Heart right ventricle (tissue), 16 donors: ENCODE data around the gene WNT3. TPM values are rescaled to one million over a fixed set of nuclear protein-coding genes. Genes with fewer than 3 reads are reported as not detected.

Experiments used
- ATAC-seq, 8 donors: fragments of 200-7000 bp; cut with Tn5 transposase; one replicate each; pipeline ENCODE4 v1.9.1; 2020; ENCODE audit warnings: mild to moderate bottlenecking in 8 of 8, moderate library complexity in 8 of 8, moderate number of reproducible peaks in 1 of 8
- DNase-seq, 2 donors: peaks; one replicate each; pipeline ENCODE4 v3.0.0-alpha.2; 2020
- H3K27ac ChIP-seq, 10 donors: fragments of 200-600 bp; sonication (generic) in 2 of 10; one replicate each; pipeline versions ENCODE4 v1.5.0 to v1.8.0; 2020 to 2022; ENCODE audit warnings: mild to moderate bottlenecking in 3 of 10
- H3K27me3 ChIP-seq, 7 donors: fragments of 200-600 bp; one replicate each; pipeline ENCODE4 v1.8.0; 2021 to 2022; ENCODE audit warnings: mild to moderate bottlenecking in 2 of 7
- H3K36me3 ChIP-seq, 9 donors: fragments of 200-600 bp; sonication (generic) in 1 of 9; one replicate each; pipeline versions ENCODE4 v1.5.0 to v1.8.0; 2020 to 2022; ENCODE audit warnings: mild to moderate bottlenecking in 2 of 9
- H3K4me1 ChIP-seq, 9 donors: fragments of 200-600 bp; sonication (generic) in 1 of 9; one replicate each; pipeline versions ENCODE4 v1.5.0 to v1.8.0; 2020 to 2022; ENCODE audit warnings: mild to moderate bottlenecking in 4 of 9
- H3K4me3 ChIP-seq, 10 donors: fragments of 200-600 bp; sonication (generic) in 2 of 10; one replicate each; pipeline versions ENCODE4 v1.5.0 to v1.8.0; 2020 to 2022; ENCODE audit warnings: mild to moderate bottlenecking in 7 of 10, moderate library complexity in 2 of 10
- H3K9me3 ChIP-seq, 11 donors: fragments of 200-600 bp in 10 of 11; sonication (generic) in 2 of 11; one replicate each; pipeline versions ENCODE4 v1.5.0 to v1.8.0; 2013 to 2022; ENCODE audit warnings: mild to moderate bottlenecking in 2 of 11, control low read depth in 1 of 11, moderate library complexity in 1 of 11
- WGBS, 2 donors: extraction: QIAGEN DNeasy Blood & Tissue Kit; methylation state at CpG; one replicate each; pipeline ENCODE4 v1.1.7; 2013; ENCODE audit warnings: inconsistent platforms in 1 of 2; 5-methylcytosine and 5-hydroxymethylcytosine counted together
- intact Hi-C, 10 donors: fragments of 100-400 bp; cut with DNase I; formaldehyde crosslinking; loops; one replicate each; pipeline versions ENCODE4 v1.11.1 to v1.14.2; 2022
- polyA plus RNA-seq, 2 donors: library from polyadenylated mRNA; stranded (reverse); fragments of 200-250 nt; gene quantifications; one replicate each; pipeline ENCODE4 v1.2.3, GENCODE V29; 2013
- total RNA-seq, 10 donors: library from RNA; stranded (reverse); fragmentation: NEBNext Ultra II Directional in 3 of 10; extraction: Animal tissue kit (Norgen Biotek cat#: 25700) in 3 of 10; gene quantifications; one replicate each; pipeline versions ENCODE4 v1.2.1 to v1.2.4, GENCODE V29; 2021 to 2023
- TF ChIP-seq, protein P1 (sequence below), 9 donors: fragments of 200-600 bp; sonication (generic) in 2 of 9; IDR thresholded peaks; one replicate each; pipeline versions ENCODE4 v1.5.0 to v1.8.0; 2021 to 2022; ENCODE audit warnings: antibody characterized with exemption in 9 of 9, mild to moderate bottlenecking in 5 of 9, moderate library complexity in 1 of 9
- donor health status: Arrhythmogenic right ventricular cardiomyopathy.
- donor health status: ischemic (EF 13 %, LVEDD 7.1; RV severe dilation, severe dysfunction).
- donor health status: healthy with polysubstance abuse.
- donor health status: DM: no; HTN: yes; CAD: no.
- donor health status: DM: no; HTN: no; CAD: no.
- donor health status: ischemic (EF 25% LVEDD 6.9; RV normal size, moderate dysfunction).
- donor health status: ischemic (EF 25% LVEDD 5.7; RV mildly dilated, moderate dysfunction).
- donor health status: healthy.
- donor health status: DM: yes; HTN: yes; CAD: no.
- donor health status: Ischemic cardiomyopathy.
- donor health status: ischemic (EF 35%, LVEDD 5.7; RV mildly dilated, moderate dysfunction).
- donor health status: nonischemic (EF 11% LVEDD 7.7; RV severe dilation, severe dysfunction).
- donor health status: DM: yes; HTN: yes; CAD: no.
- donor health status: PGD.
- donor health status: ischemic (EF 29% LVEDD 5.4; RV normal size, mild dysfunction).
- donor health status: nonischemic (EF 23%, LVEDD 6.1; RV moderate dilation, normal function).

Gene WNT3
- total and polyA plus RNA-seq, 12 donors = 0.66 to 3.7 (median 1.2) TPM

DNA sequence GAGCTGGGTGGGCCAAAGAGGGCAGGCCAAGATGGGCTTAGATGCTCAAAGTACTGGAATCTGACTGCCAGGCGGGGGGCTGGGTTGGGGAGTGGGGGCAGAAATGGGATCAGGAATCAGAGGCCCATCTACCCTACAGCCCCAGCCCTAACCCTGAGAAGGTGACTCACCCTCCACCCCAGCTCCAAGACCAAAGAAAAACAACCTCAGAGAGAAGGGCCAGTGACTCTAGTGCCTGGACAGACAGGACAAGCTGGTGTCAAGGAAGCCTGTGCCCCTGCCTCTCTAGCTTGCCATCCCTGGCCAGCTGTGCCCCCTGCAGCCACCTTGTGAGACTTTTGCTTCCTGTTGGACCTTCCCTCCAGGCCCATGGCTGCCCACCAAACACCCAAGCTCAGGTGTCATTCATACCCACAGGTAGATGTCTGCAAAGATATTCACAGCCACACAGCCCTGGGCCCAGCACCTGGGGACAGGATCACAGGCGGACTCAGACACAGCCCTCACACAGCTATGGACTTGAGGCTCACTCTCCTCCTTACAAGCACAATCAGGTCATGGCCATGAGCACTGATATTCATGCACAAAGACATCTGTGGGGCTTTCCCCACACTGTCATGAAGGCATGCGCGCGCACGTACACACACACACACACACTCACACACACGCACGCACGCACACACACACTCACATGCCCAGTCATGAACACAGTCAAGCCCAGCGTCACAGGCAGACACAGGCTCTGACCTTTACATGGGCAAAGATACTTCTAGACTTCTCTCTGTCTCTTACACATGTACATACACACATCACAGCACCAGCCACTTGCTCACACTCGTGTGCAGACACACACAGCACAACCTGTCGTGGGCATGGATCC, 2.8 kb downstream of the WNT3 start:
- H3K27me3 ChIP-seq = peaks cover 28 to 98% (median 88%) of the 10 kb centered on the region in 7 donors
- no peak overlapping the region for H3K4me3 ChIP-seq
- 83 to 85% methylated on average over 12 of the region's 12 CpGs for WGBS, 2 donors
- peaks cover 9 to 27% (median 21%) of the 10 kb centered on the region in 9 donors for H3K4me1 ChIP-seq
- DNase-seq (no peak), ATAC-seq (no peak)
- intact Hi-C loops = loop anchor here in 2 of 10 donors (10.0 kb wide), 2 partner anchors 81 to 91 kb away; no protein-coding TSS in a partner anchor
- no peaks in the 10 kb centered on the region for H3K36me3 ChIP-seq
- H3K27ac ChIP-seq = no peak overlapping the region
- H3K9me3 ChIP-seq = no peaks in the 10 kb centered on the region
- TF ChIP-seq, protein P1, sequence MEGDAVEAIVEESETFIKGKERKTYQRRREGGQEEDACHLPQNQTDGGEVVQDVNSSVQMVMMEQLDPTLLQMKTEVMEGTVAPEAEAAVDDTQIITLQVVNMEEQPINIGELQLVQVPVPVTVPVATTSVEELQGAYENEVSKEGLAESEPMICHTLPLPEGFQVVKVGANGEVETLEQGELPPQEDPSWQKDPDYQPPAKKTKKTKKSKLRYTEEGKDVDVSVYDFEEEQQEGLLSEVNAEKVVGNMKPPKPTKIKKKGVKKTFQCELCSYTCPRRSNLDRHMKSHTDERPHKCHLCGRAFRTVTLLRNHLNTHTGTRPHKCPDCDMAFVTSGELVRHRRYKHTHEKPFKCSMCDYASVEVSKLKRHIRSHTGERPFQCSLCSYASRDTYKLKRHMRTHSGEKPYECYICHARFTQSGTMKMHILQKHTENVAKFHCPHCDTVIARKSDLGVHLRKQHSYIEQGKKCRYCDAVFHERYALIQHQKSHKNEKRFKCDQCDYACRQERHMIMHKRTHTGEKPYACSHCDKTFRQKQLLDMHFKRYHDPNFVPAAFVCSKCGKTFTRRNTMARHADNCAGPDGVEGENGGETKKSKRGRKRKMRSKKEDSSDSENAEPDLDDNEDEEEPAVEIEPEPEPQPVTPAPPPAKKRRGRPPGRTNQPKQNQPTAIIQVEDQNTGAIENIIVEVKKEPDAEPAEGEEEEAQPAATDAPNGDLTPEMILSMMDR (IDR thresholded peaks at IDR 0.05) = no peak

DNA sequence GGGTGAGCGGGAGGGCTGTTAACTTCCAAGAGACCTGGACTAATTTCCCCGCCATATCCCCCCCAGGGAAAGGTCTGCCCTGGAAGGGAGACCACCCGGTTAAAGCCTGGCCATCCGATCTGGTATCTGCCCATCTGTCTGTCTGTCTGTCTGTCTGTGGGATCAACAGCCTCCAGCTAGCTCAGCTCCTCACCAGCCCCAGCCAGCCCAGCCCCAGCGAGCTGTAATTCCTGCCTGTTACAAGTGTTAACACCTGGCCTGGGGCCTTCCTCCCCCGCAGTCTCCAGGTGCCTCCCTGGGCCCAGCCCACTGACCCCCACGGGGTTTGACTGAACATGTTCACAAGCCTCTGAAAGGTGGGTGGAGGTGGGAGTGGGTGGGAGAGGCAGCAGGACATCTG, 4.0 kb downstream of the WNT3 start:
- Histone ChIP-seq H3K27me3 (peaks cover 22 to 85% (median 76%) of the 10 kb centered on the region in 7 donors), H3K4me1 (peaks cover 5 to 21% (median 14%) of the 10 kb centered on the region in 9 donors), H3K36me3 (no peaks in the 10 kb centered on the region), H3K9me3 (no peaks in the 10 kb centered on the region), H3K4me3 (no peak overlapping the region), H3K27ac (no peak overlapping the region)
- ATAC-seq (no peak), DNase-seq (no peak)
- WGBS, 2 donors = 34 to 36% methylated on average over 7 of the region's 7 CpGs
- TF ChIP-seq, protein P1 (IDR thresholded peaks at IDR 0.05) = no peak
- intact Hi-C loops = loop anchor here in 2 of 10 donors (5.0 to 10.0 kb wide), 3 partner anchors 37 to 90 kb away; no protein-coding TSS in a partner anchor

DNA sequence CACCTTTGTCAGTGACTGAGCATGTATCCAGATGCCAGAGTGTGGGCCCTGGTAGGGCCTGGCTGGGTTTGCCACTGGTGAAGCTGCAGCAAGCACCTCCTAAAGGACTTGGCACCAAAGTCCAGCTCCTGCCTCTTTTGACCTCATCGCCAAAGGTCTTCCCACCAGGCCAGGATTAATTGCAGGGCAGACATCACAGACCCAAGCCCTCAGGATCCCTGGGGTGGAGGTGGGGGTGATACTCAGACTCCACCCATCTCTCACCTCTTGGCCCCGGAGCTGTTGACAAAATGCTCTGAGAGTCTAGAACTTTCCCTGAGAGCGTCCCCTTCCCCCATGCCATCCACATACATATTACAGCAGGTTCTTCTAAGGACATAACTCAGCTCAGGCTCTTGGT, 4.6 kb downstream of the WNT3 start:
- WGBS, 2 donors = 61 to 66% methylated on average over 3 of the region's 3 CpGs

More for the DNA sequence above, 4.6 kb downstream of the WNT3 start:
- intact Hi-C loops = loop anchor here in 2 of 10 donors (5.0 to 10.0 kb wide), 3 partner anchors 37 to 89 kb away; no protein-coding TSS in a partner anchor
- H3K27ac ChIP-seq = no peak overlapping the region
- no peak overlapping the region for H3K4me3 ChIP-seq
- peaks cover 17 to 80% (median 70%) of the 10 kb centered on the region in 7 donors for H3K27me3 ChIP-seq
- DNase-seq (no peak), ATAC-seq (no peak)
- peaks cover 3 to 16% (median 9%) of the 10 kb centered on the region in 9 donors for H3K4me1 ChIP-seq
- H3K9me3 ChIP-seq = no peaks in the 10 kb centered on the region
- TF ChIP-seq, protein P1 (IDR thresholded peaks at IDR 0.05) = no peak
- no peaks in the 10 kb centered on the region for H3K36me3 ChIP-seq
